ENCODE data around the gene PXDN. TPM values are rescaled to one million over a fixed set of nuclear protein-coding genes. Genes with fewer than 3 reads are reported as not detected.

The PXDN gene
- total RNA-seq, 1 donor from 2014 or later: 36.3 TPM

DNA sequence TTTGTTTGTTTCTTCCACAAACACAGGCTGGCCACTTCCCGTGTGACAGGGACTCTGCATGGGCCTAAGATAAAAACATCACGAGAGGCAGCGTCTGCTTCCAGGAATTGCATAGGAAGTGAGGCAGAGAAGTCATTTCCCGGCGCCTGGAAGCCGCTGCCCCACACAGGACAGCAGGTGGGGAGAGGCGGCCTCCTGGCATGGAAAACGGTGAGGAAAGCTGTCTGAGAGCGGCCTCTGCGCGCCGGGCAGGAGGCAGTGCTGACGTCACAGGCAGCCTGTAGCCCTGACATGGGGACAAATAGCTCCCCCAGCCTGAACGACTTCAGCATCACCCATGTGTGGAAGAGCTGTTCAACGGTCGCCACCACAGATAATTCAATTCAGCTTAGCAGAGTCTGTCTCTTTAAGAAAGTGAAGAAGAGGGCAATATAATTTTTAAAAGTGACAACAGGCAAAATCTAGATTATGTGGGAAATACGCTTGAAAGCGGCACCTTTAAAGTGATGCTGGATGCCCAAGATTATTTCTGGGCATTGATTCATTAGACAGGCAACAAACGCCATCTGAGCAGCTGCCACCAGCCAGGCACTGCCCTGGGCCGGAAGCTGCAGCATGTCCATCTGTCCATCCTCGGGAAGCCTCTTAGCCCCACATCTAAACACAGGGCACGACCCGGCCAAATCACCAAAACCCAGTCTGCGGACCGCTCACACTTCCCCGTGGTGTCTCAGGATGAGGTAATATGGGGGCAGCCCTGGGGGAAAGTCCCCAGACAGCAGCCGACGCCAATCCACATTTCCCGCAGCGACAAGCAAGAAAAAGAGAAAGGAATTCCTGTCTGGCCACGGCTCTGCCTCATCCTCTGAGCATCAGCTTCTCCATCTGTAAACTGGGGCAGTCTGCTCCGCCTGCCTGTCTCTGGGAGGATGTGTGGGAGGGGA, 138.9 kb downstream of the PXDN start:
- Histone ChIP-seq H3K4me1 (peaks cover 38% of the 10 kb centered on the region), H3K27ac (peak overlapping the region; percentile 67), H3K9me3 (no peaks in the 10 kb centered on the region), H3K36me3 (no peaks in the 10 kb centered on the region), H3K4me3 (no peak overlapping the region), H3K27me3 (ENCODE audit: low read depth) (no peaks in the 10 kb centered on the region)
- TF ChIP-seq CTCF (IDR thresholded peaks at IDR 0.05): no peak
- intact Hi-C loops (cut with DNase I): no loop called here
- ATAC-seq (peak; percentile 19 to 52), DNase-seq (no peak)

DNA sequence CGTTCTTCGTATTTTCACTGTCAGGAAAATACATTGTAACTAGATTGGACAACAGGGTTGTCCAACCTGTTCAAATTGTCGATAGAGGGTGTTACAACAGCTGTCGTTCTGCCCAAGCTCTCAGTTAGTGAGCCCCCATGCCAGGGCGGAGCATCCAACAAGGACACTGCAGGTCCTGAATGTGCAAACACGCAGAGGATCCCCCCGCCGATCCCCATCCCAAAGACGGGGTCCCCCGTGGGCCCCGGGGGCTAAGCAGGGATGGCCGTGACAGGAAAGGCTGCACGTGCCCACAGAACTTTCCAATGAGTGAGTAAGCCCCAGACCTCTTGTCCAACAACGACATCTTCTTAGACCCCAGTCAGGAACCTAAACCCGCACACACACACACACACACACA, 140.8 kb downstream of the PXDN start:
- Histone ChIP-seq H3K4me1 (peaks cover 41% of the 10 kb centered on the region), H3K9me3 (no peaks in the 10 kb centered on the region), H3K27ac (no peak overlapping the region), H3K36me3 (no peaks in the 10 kb centered on the region), H3K4me3 (no peak overlapping the region), H3K27me3 (ENCODE audit: low read depth) (no peaks in the 10 kb centered on the region)
- no peak for ATAC-seq
- intact Hi-C loops (cut with DNase I): no loop called here
- no peak for DNase-seq
- TF ChIP-seq CTCF (IDR thresholded peaks at IDR 0.05): no peak

- no peak overlapping the region for H3K4me3 ChIP-seq
- H3K27me3 ChIP-seq (ENCODE audit: low read depth): no peaks in the 10 kb centered on the region
- no peak overlapping the region for H3K27ac ChIP-seq
- no peak for ATAC-seq
- TF ChIP-seq CTCF (IDR thresholded peaks at IDR 0.05): no peak
- no peak for DNase-seq
- peaks cover 41% of the 10 kb centered on the region for H3K4me1 ChIP-seq
- intact Hi-C loops (cut with DNase I): no loop called here
- H3K9me3 ChIP-seq: no peaks in the 10 kb centered on the region
- no peaks in the 10 kb centered on the region for H3K36me3 ChIP-seq
Observed at GRCh38 chr2:1603059-1603458, 141.3 kb downstream of the PXDN start.

GRCh38 chr2:1602278-1603010, 141.9 kb downstream of the PXDN start:
- no peaks in the 10 kb centered on the region for H3K9me3 ChIP-seq
- no peak overlapping the region for H3K4me3 ChIP-seq
- DNase-seq (no peak), ATAC-seq (no peak)
- no peak for TF ChIP-seq CTCF (IDR thresholded peaks at IDR 0.05)
- no peaks in the 10 kb centered on the region for H3K27me3 ChIP-seq (ENCODE audit: low read depth)
- no peak overlapping the region for H3K27ac ChIP-seq
- intact Hi-C loops (cut with DNase I): no loop called here
- H3K4me1 ChIP-seq: peaks cover 41% of the 10 kb centered on the region
- no peaks in the 10 kb centered on the region for H3K36me3 ChIP-seq

DNA sequence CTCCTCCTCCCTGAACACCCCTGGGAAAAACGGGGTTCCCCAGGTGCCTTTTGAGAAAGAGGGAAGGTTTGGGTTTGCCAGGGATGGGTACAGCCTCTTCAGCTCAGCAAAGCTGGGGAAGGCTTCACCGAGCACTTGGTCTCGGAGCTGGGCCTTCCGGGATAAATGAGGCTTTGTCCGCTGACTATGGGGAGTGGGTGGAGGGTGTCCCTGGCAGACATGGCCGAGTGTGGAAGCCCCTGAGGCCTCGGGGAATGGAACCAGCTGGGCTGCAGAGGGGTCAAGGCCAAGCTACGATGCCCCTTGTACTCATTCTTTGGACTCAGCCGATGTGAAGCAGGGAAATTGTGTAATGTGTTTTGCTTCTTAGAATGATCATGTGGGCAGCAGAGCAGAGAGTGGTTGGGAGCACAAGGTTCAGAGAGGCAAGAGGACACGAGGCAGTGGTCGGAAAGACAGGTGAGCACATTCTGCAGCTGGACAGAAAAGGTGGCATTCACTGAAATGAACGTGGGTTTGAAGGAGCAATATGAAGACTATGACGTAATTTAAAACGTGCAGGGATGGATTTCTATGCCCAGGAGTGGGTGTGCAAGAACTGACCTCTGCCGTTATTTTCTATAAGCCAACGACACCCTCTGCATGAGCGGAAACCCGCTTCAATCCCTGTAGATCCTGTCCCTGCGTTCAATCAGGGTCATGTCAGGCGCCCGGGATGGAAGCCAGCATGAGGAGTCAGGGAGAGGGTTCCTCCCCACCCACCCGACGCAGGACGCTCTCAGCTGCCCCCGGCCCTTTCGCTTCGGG, 142.6 kb downstream of the PXDN start:
- TF ChIP-seq CTCF (IDR thresholded peaks at IDR 0.05): no peak
- ATAC-seq (no peak), DNase-seq (no peak)
- intact Hi-C loops (cut with DNase I): no loop called here
- Histone ChIP-seq H3K4me3 (no peak overlapping the region), H3K27ac (no peak overlapping the region), H3K36me3 (no peaks in the 10 kb centered on the region), H3K4me1 (peaks cover 39% of the 10 kb centered on the region), H3K9me3 (no peaks in the 10 kb centered on the region), H3K27me3 (ENCODE audit: low read depth) (no peaks in the 10 kb centered on the region)

All from lower lobe of right lung (tissue), 2 donors.